ENCODE results near the gene CORO2A. TPM values are rescaled to one million over a fixed set of nuclear protein-coding genes. Genes with fewer than 3 reads are reported as not detected.

CORO2A gene
- total and polyA plus RNA-seq, 2 of the 8 experiments (the other 6 are each of a cell fraction or from before 2014, with no cell fraction given), result 13.7 to 27.9 TPM

DNA sequence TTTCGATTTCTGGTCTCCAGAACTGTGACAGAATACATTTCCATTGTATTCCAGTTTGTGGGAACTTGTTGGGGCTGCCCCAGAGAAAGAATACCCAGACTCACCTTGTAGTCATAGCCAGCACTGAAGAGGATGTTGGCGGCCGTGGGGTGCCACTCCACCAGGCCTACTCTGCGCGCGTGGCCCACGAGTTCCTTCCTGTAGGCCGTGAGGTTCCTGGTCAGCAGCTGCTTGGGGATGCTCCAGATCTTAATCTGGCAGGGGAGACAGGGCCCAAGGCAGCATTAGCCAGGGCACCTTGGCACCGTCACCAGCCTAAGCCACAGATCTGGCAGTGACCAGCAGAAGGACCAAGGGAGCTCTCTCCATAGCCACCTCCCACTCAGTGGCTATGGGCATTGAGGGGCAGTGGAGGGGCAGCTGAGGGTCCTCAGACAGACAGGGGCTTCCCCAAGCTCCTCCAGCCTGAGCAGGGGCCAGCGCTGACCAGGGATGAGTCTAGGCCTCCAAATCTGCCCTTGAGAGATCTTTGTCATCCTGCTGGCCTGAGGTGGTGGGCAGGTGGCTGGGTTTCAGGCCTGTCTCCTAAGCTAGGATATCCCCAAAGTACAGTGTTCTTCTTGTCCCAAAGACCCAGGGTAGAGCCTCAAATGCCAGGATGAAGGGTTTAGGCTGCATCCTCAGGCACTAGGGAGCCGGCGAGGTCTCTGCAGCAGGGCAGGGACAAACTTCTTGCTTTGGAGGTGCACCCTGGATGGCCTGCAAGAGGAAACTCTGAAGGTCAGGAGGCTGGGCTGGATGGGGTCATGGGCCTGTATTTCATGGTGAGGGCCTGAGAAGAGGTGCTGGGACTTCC is 57.5 kb downstream of the CORO2A start:
- no peak overlapping the region for H2BK15ac ChIP-seq (ENCODE audit: low read length)
- WGBS, 2 experiments (ENCODE audit: extremely low coverage in 1 of 2, insufficient coverage in 1 of 2, insufficient read length in 1 of 2, insufficient replicate concordance in 2 of 2, low coverage in 1 of 2, low lambda C conversion rate in 2 of 2, missing lambda C conversion rate in 1 of 2), result 90% methylated on average over 12 of the region's 12 CpGs; no CpG with 5 or more reads in 1 of the 2 experiments
- no peak overlapping the region for H3K18ac ChIP-seq (ENCODE audit: extremely low read depth, low read length)
- no peak overlapping the region for H3K4ac ChIP-seq (replicated peaks; ENCODE audit: insufficient read length, low read depth, low read length)
- FAIRE-seq (no peak), DNase-seq (ENCODE audit: low read depth in 1 of 2, low spot score in 2 of 2) (no peak)
- H2AFZ ChIP-seq (ENCODE audit: low read length), result no peak overlapping the region
- POLR2A ChIA-PET (ENCODE audit: partially characterized antibody), result no interaction called here
- H2BK5ac ChIP-seq (ENCODE audit: low read depth, low read length), result no peak overlapping the region
- H2AK5ac ChIP-seq (ENCODE audit: low read depth, low read length), result no peak overlapping the region
- no peaks in the 10 kb centered on the region for H3K79me1 ChIP-seq (ENCODE audit: low read depth, low read length)
- peaks cover 0 to 11% (median 0%) of the 10 kb centered on the region in 4 experiments; a peak in 2 of 7 replicates for H3K4me1 ChIP-seq (replicated peaks in 1 of 4; ENCODE audit: control insufficient read depth in 3 of 4, insufficient read depth in 4 of 4, low read length in 3 of 4)
- peaks cover 0 to 1% of the 10 kb centered on the region in 2 experiments for H4K20me1 ChIP-seq (replicated peaks in 1 of 2; ENCODE audit: control insufficient read depth in 1 of 2, insufficient read depth in 2 of 2, low read length in 2 of 2)
- H3K27me3 ChIP-seq (replicated peaks in 1 of 4; ENCODE audit: control insufficient read depth in 3 of 4, extremely low read depth in 1 of 4, insufficient read depth in 3 of 4, low read length in 3 of 4), result no peaks in the 10 kb centered on the region
- H2BK12ac ChIP-seq (ENCODE audit: low read depth, low read length), result no peak overlapping the region
- no peak overlapping the region for H3K14ac ChIP-seq (ENCODE audit: insufficient read length)
- no peak overlapping the region for H3K9ac ChIP-seq (replicated peaks in 1 of 4; ENCODE audit: extremely low read depth in 1 of 4, low read depth in 3 of 4, low read length in 3 of 4)
- H3K27ac ChIP-seq (ENCODE audit: low read depth, low read length), result no peak overlapping the region
- no peak overlapping the region for H3K4me3 ChIP-seq (ENCODE audit: extremely low read depth in 1 of 4, insufficient read depth in 2 of 4, low read depth in 3 of 4, low read length in 4 of 4)
- H4K8ac ChIP-seq (ENCODE audit: extremely low read depth, insufficient read depth, low read length), result no peak overlapping the region
- H4K91ac ChIP-seq (replicated peaks; ENCODE audit: insufficient read length, low read length), result no peak overlapping the region
- H4K5ac ChIP-seq (ENCODE audit: insufficient read length, low read depth, low read length), result no peak overlapping the region
- CTCF ChIA-PET (ENCODE audit: partially characterized antibody), result interaction anchor here (0.9 to 1.6 kb wide), 4 partner anchors 8 to 170 kb away, joined by 3 to 5 read pairs (median 4); partner anchors contain the start of gene TRIM14
- no peak overlapping the region for H2BK20ac ChIP-seq (ENCODE audit: low read length)
- no peak overlapping the region for H3K23ac ChIP-seq (ENCODE audit: insufficient read length)
- H3K9me3 ChIP-seq (ENCODE audit: insufficient read depth in 2 of 2, low read depth in 1 of 2, low read length in 1 of 2), result no peaks in the 10 kb centered on the region
- TF ChIP-seq BRCA1 (IDR thresholded peaks at IDR 0.05; ENCODE audit: low read depth, low read length), result no peak
- no peaks in the 10 kb centered on the region for H3K23me2 ChIP-seq (ENCODE audit: low read depth, low read length)
- peaks cover 0 to 4% (median 0%) of the 10 kb centered on the region in 4 experiments; a peak in 1 of 8 replicates for H3K36me3 ChIP-seq (ENCODE audit: control insufficient read depth in 2 of 4, insufficient read depth in 4 of 4, low read length in 3 of 4)
- no peak overlapping the region for H3K4me2 ChIP-seq (ENCODE audit: insufficient read depth in 1 of 2, low read depth in 2 of 2, low read length in 2 of 2)
- H3K56ac ChIP-seq (replicated peaks; ENCODE audit: insufficient read length, low read depth, low read length), result no peak overlapping the region
- H3K79me2 ChIP-seq (ENCODE audit: control insufficient read depth in 1 of 2, insufficient read depth in 2 of 2, low read length in 2 of 2), result no peaks in the 10 kb centered on the region
- no peak overlapping the region for H2BK120ac ChIP-seq (replicated peaks; ENCODE audit: low read depth, low read length)
